OCI-LY3 (cell line): ENCODE results near the gene SFSWAP.

ENCODE experiments used
- CTCF ChIP-seq: fragments of 200-600, 300-600 bp; sonication (generic); IDR thresholded peaks from 2 replicates; pipeline ENCODE4 v1.5.1; 2014; ENCODE audit warnings: antibody characterized with exemption, low read length, low read depth
- EZH2phosphoT487 ChIP-seq: fragments of 200-600 bp; shearing (Covaris generic); IDR thresholded peaks from 2 replicates; pipeline ENCODE4 v1.6.1; 2018; ENCODE audit warnings: antibody characterized with exemption, mixed run types, low read depth

- no peak for TF ChIP-seq CTCF
- no peak for TF ChIP-seq EZH2phosphoT487
Observed at GRCh38 chr12:131808744-131809371, 98.0 kb downstream of the SFSWAP start.
